ENCODE data around the gene UMAD1.
A peak's percentile ranks its signal among the peaks of the same experiment; 100 is the strongest.

The UMAD1 gene

GRCh38 chr7:7897949-7898515 is 257.5 kb downstream of the UMAD1 start:
- Histone ChIP-seq H3K27me3 (replicated peaks; ENCODE audit: control insufficient read depth, insufficient read depth, low read length) (no peaks in the 10 kb centered on the region), H3K4me3 (ENCODE audit: low read length) (no peak overlapping the region), H3K36me3 (ENCODE audit: control insufficient read depth, insufficient read depth, low read length, severe bottlenecking) (no peaks in the 10 kb centered on the region), H3K9ac (ENCODE audit: low read length) (no peak overlapping the region), H3K9me3 (ENCODE audit: control insufficient read depth, low read length) (no peaks in the 10 kb centered on the region), H3K4me1 (ENCODE audit: control insufficient read depth, insufficient read depth, low read length) (no peaks in the 10 kb centered on the region)
- peak; percentile 56 for DNase-seq (ENCODE audit: low read depth)

GRCh38 chr7:7902845-7903244 is 262.3 kb downstream of the UMAD1 start:
- H3K27me3 ChIP-seq (replicated peaks; ENCODE audit: control insufficient read depth, insufficient read depth, low read length): no peaks in the 10 kb centered on the region
- H3K4me1 ChIP-seq (ENCODE audit: control insufficient read depth, insufficient read depth, low read length): no peaks in the 10 kb centered on the region
- DNase-seq (ENCODE audit: low read depth): no peak

GRCh38 chr7:7907306-7907705 is 266.8 kb downstream of the UMAD1 start:
- Histone ChIP-seq H3K9ac (ENCODE audit: low read length) (no peak overlapping the region), H3K27me3 (replicated peaks; ENCODE audit: control insufficient read depth, insufficient read depth, low read length) (no peaks in the 10 kb centered on the region), H3K9me3 (ENCODE audit: control insufficient read depth, low read length) (no peaks in the 10 kb centered on the region), H3K4me1 (ENCODE audit: control insufficient read depth, insufficient read depth, low read length) (no peaks in the 10 kb centered on the region), H3K4me3 (ENCODE audit: low read length) (no peak overlapping the region), H3K36me3 (ENCODE audit: control insufficient read depth, insufficient read depth, low read length, severe bottlenecking) (no peaks in the 10 kb centered on the region)
- DNase-seq (ENCODE audit: low read depth): no peak

More at GRCh38 chr7:7902845-7903244, 262.3 kb downstream of the UMAD1 start:
- H3K36me3 ChIP-seq (ENCODE audit: control insufficient read depth, insufficient read depth, low read length, severe bottlenecking): no peaks in the 10 kb centered on the region
- no peak overlapping the region for H3K9ac ChIP-seq (ENCODE audit: low read length)
- H3K4me3 ChIP-seq (ENCODE audit: low read length): no peak overlapping the region
- H3K9me3 ChIP-seq (ENCODE audit: control insufficient read depth, low read length): no peaks in the 10 kb centered on the region

GRCh38 chr7:7908622-7909145 is 268.1 kb downstream of the UMAD1 start:
- H3K9me3 ChIP-seq (ENCODE audit: control insufficient read depth, low read length): no peaks in the 10 kb centered on the region
- H3K4me3 ChIP-seq (ENCODE audit: low read length): no peak overlapping the region
- no peaks in the 10 kb centered on the region for H3K36me3 ChIP-seq (ENCODE audit: control insufficient read depth, insufficient read depth, low read length, severe bottlenecking)
- H3K9ac ChIP-seq (ENCODE audit: low read length): no peak overlapping the region
- no peak for DNase-seq (ENCODE audit: low read depth)
- H3K4me1 ChIP-seq (ENCODE audit: control insufficient read depth, insufficient read depth, low read length): no peaks in the 10 kb centered on the region
- H3K27me3 ChIP-seq (replicated peaks; ENCODE audit: control insufficient read depth, insufficient read depth, low read length): no peaks in the 10 kb centered on the region

GRCh38 chr7:7909376-7909775 is 268.8 kb downstream of the UMAD1 start:
- Histone ChIP-seq H3K9ac (ENCODE audit: low read length) (no peak overlapping the region), H3K27me3 (replicated peaks; ENCODE audit: control insufficient read depth, insufficient read depth, low read length) (no peaks in the 10 kb centered on the region), H3K4me1 (ENCODE audit: control insufficient read depth, insufficient read depth, low read length) (no peaks in the 10 kb centered on the region), H3K4me3 (ENCODE audit: low read length) (no peak overlapping the region), H3K9me3 (ENCODE audit: control insufficient read depth, low read length) (no peaks in the 10 kb centered on the region), H3K36me3 (ENCODE audit: control insufficient read depth, insufficient read depth, low read length, severe bottlenecking) (no peaks in the 10 kb centered on the region)
- no peak for DNase-seq (ENCODE audit: low read depth)

- Histone ChIP-seq H3K27me3 (replicated peaks; ENCODE audit: control insufficient read depth, insufficient read depth, low read length) (no peaks in the 10 kb centered on the region), H3K36me3 (ENCODE audit: control insufficient read depth, insufficient read depth, low read length, severe bottlenecking) (no peaks in the 10 kb centered on the region), H3K4me1 (ENCODE audit: control insufficient read depth, insufficient read depth, low read length) (no peaks in the 10 kb centered on the region), H3K9ac (ENCODE audit: low read length) (no peak overlapping the region), H3K9me3 (ENCODE audit: control insufficient read depth, low read length) (no peaks in the 10 kb centered on the region), H3K4me3 (ENCODE audit: low read length) (no peak overlapping the region)
- DNase-seq (ENCODE audit: low read depth): peak; percentile 83
Measured at GRCh38 chr7:7911369-7912123, 271.0 kb downstream of the UMAD1 start.

- DNase-seq (ENCODE audit: low read depth): no peak
- Histone ChIP-seq H3K4me3 (ENCODE audit: low read length) (no peak overlapping the region), H3K9ac (ENCODE audit: low read length) (no peak overlapping the region)
Measured at GRCh38 chr7:7912937-7913336, 272.4 kb downstream of the UMAD1 start.

GRCh38 chr7:7913504-7913903 is 273.0 kb downstream of the UMAD1 start:
- Histone ChIP-seq H3K36me3 (ENCODE audit: control insufficient read depth, insufficient read depth, low read length, severe bottlenecking) (no peaks in the 10 kb centered on the region), H3K4me3 (ENCODE audit: low read length) (no peak overlapping the region), H3K4me1 (ENCODE audit: control insufficient read depth, insufficient read depth, low read length) (no peaks in the 10 kb centered on the region), H3K9ac (ENCODE audit: low read length) (no peak overlapping the region), H3K27me3 (replicated peaks; ENCODE audit: control insufficient read depth, insufficient read depth, low read length) (no peaks in the 10 kb centered on the region), H3K9me3 (ENCODE audit: control insufficient read depth, low read length) (no peaks in the 10 kb centered on the region)
- DNase-seq (ENCODE audit: low read depth): peak; percentile 47

More at GRCh38 chr7:7912937-7913336, 272.4 kb downstream of the UMAD1 start:
- H3K4me1 ChIP-seq (ENCODE audit: control insufficient read depth, insufficient read depth, low read length): no peaks in the 10 kb centered on the region
- no peaks in the 10 kb centered on the region for H3K36me3 ChIP-seq (ENCODE audit: control insufficient read depth, insufficient read depth, low read length, severe bottlenecking)
- H3K27me3 ChIP-seq (replicated peaks; ENCODE audit: control insufficient read depth, insufficient read depth, low read length): no peaks in the 10 kb centered on the region
- H3K9me3 ChIP-seq (ENCODE audit: control insufficient read depth, low read length): no peaks in the 10 kb centered on the region

- Histone ChIP-seq H3K9ac (ENCODE audit: low read length) (no peak overlapping the region), H3K4me3 (ENCODE audit: low read length) (no peak overlapping the region), H3K36me3 (ENCODE audit: control insufficient read depth, insufficient read depth, low read length, severe bottlenecking) (no peaks in the 10 kb centered on the region), H3K4me1 (ENCODE audit: control insufficient read depth, insufficient read depth, low read length) (no peaks in the 10 kb centered on the region), H3K9me3 (ENCODE audit: control insufficient read depth, low read length) (no peaks in the 10 kb centered on the region), H3K27me3 (replicated peaks; ENCODE audit: control insufficient read depth, insufficient read depth, low read length) (no peaks in the 10 kb centered on the region)
- DNase-seq (ENCODE audit: low read depth): no peak
Measured at GRCh38 chr7:7914547-7914946, 274.0 kb downstream of the UMAD1 start.

GRCh38 chr7:7916064-7916463 is 275.5 kb downstream of the UMAD1 start:
- no peak overlapping the region for H3K4me3 ChIP-seq (ENCODE audit: low read length)
- no peaks in the 10 kb centered on the region for H3K36me3 ChIP-seq (ENCODE audit: control insufficient read depth, insufficient read depth, low read length, severe bottlenecking)
- H3K9me3 ChIP-seq (ENCODE audit: control insufficient read depth, low read length): no peaks in the 10 kb centered on the region
- H3K9ac ChIP-seq (ENCODE audit: low read length): no peak overlapping the region
- no peaks in the 10 kb centered on the region for H3K27me3 ChIP-seq (replicated peaks; ENCODE audit: control insufficient read depth, insufficient read depth, low read length)
- H3K4me1 ChIP-seq (ENCODE audit: control insufficient read depth, insufficient read depth, low read length): no peaks in the 10 kb centered on the region
- no peak for DNase-seq (ENCODE audit: low read depth)

- Histone ChIP-seq H3K36me3 (ENCODE audit: control insufficient read depth, insufficient read depth, low read length, severe bottlenecking) (no peaks in the 10 kb centered on the region), H3K27me3 (replicated peaks; ENCODE audit: control insufficient read depth, insufficient read depth, low read length) (no peaks in the 10 kb centered on the region), H3K4me1 (ENCODE audit: control insufficient read depth, insufficient read depth, low read length) (no peaks in the 10 kb centered on the region), H3K9ac (ENCODE audit: low read length) (no peak overlapping the region), H3K9me3 (ENCODE audit: control insufficient read depth, low read length) (no peaks in the 10 kb centered on the region), H3K4me3 (ENCODE audit: low read length) (no peak overlapping the region)
- no peak for DNase-seq (ENCODE audit: low read depth)
Measured at GRCh38 chr7:7917593-7917992, 277.0 kb downstream of the UMAD1 start.

Data from adipocyte (in vitro differentiated cells).